HepG2 (cell line): ENCODE data around the gene ACSL5. TPM values are rescaled to one million over a fixed set of nuclear protein-coding genes. Genes with fewer than 3 reads are reported as not detected.
A peak's percentile ranks its signal among the peaks of the same experiment; 100 is the strongest.

ENCODE experiments used
- ATF7 ChIP-seq, 2 experiments: fragments of 450-650 bp in 1 of 2; sonication (generic) in 1 of 2; formaldehyde crosslinking in 1 of 2; IDR thresholded peaks; 2 replicates each; pipeline versions ENCODE4 v1.4.0 to v1.6.1; 2016 to 2020; ENCODE audit warnings: antibody characterized with exemption in 1 of 2, mild to moderate bottlenecking in 1 of 2, missing genetic modification reagents in 1 of 2
- MXD4 ChIP-seq: IDR thresholded peaks from 2 replicates; pipeline ENCODE4 v1.6.1; 2016; ENCODE audit warnings: mild to moderate bottlenecking, missing biosample characterization, missing genetic modification reagents
- RBFOX2 ChIP-seq: fragments of 200-400 bp; formaldehyde crosslinking; IDR thresholded peaks from 2 replicates; pipeline ENCODE4 v1.6.1; 2017; ENCODE audit warnings: low read depth, mild to moderate bottlenecking, low read length
- SMYD3 ChIP-seq: sonication (generic); formaldehyde crosslinking; IDR thresholded peaks from 2 replicates; pipeline ENCODE4 v1.8.1; 2023; ENCODE audit warnings: mild to moderate bottlenecking, missing genetic modification reagents
- SOX13 ChIP-seq, 3 experiments: fragments of 450-650 bp in 1 of 3; sonication (generic) in 1 of 3; formaldehyde crosslinking in 1 of 3; IDR thresholded peaks in 2 of 3; conservative IDR thresholded peaks in 1 of 3; 2 replicates each; pipeline versions ENCODE4 v1.5.0 to v1.6.1; 2016 to 2020; ENCODE audit warnings: antibody characterized with exemption in 1 of 3, mild to moderate bottlenecking in 1 of 3, missing compliant biosample characterization in 1 of 3, missing genetic modification reagents in 1 of 3, moderate library complexity in 1 of 3
- TAF1 ChIP-seq: sonication (generic); formaldehyde crosslinking; IDR thresholded peaks from 2 replicates; pipeline ENCODE4 v1.4.0; 2020; ENCODE audit warnings: missing genetic modification reagents
- ZNF331 ChIP-seq: sonication (generic); formaldehyde crosslinking; IDR thresholded peaks from 2 replicates; pipeline ENCODE4 v1.4.0; 2020; ENCODE audit warnings: missing genetic modification reagents
- ZNF841 ChIP-seq: sonication (generic); formaldehyde crosslinking; IDR thresholded peaks from 2 replicates; pipeline ENCODE4 v1.8.1; 2023; ENCODE audit warnings: missing genetic modification reagents, borderline replicate concordance
- polyA plus RNA-seq, 8 experiments: library from polyadenylated mRNA; depleted of rRNA in 3 of 8; stranded (reverse) in 7 of 8; unstranded in 1 of 8; fragments of >200 nt; fragmentation: Illumina TruSeq in 4 of 8; extraction: Trizol in 4 of 8; gene quantifications; 2 replicates each; pipeline versions ENCODE4 v1.2.1 to v1.2.3, GENCODE V29; 2011 to 2016; ENCODE audit warnings: low read depth in 4 of 8, missing spikeins in 1 of 8, mixed read lengths in 1 of 8; ENCODE audit not compliant: insufficient read depth in 1 of 8
- total RNA-seq, 5 experiments: library from RNA; depleted of rRNA; stranded (reverse); fragments of >200 nt; fragmentation: Illumina TruSeq; extraction: Trizol; gene quantifications; 2 replicates each; pipeline ENCODE4 v1.2.3, GENCODE V29; 2016; ENCODE audit warnings: low read depth in 1 of 5
- TF ChIP-seq, protein P1 (sequence below): sonication (generic); formaldehyde crosslinking; IDR thresholded peaks from 2 replicates; pipeline ENCODE4 v1.4.0; 2020; ENCODE audit warnings: low read depth, mild to moderate bottlenecking, missing genetic modification reagents
- TF ChIP-seq, protein P2 (sequence below): sonication (generic); formaldehyde crosslinking; IDR thresholded peaks from 2 replicates; pipeline ENCODE4 v1.5.0; 2020; ENCODE audit warnings: mild to moderate bottlenecking, missing genetic modification reagents
- TF ChIP-seq, protein P3 (sequence below): sonication (generic); formaldehyde crosslinking; IDR thresholded peaks from 2 replicates; pipeline ENCODE4 v1.5.0; 2020; ENCODE audit warnings: missing genetic modification reagents
- TF ChIP-seq, protein P4 (sequence below): sonication (generic); formaldehyde crosslinking; IDR thresholded peaks from 2 replicates; pipeline ENCODE4 v1.4.0; 2020; ENCODE audit warnings: missing genetic modification reagents, low read depth, mild to moderate bottlenecking, borderline replicate concordance
- TF ChIP-seq, protein P5 (sequence below): sonication (generic); formaldehyde crosslinking; IDR thresholded peaks from 2 replicates; pipeline ENCODE4 v1.4.0; 2020; ENCODE audit warnings: missing genetic modification reagents, borderline replicate concordance

Gene ACSL5
- total and polyA plus RNA-seq, 2 of the 13 experiments (the other 11 are each of a cell fraction or from before 2014, with no cell fraction given): 56.4 to 82.5 TPM

DNA sequence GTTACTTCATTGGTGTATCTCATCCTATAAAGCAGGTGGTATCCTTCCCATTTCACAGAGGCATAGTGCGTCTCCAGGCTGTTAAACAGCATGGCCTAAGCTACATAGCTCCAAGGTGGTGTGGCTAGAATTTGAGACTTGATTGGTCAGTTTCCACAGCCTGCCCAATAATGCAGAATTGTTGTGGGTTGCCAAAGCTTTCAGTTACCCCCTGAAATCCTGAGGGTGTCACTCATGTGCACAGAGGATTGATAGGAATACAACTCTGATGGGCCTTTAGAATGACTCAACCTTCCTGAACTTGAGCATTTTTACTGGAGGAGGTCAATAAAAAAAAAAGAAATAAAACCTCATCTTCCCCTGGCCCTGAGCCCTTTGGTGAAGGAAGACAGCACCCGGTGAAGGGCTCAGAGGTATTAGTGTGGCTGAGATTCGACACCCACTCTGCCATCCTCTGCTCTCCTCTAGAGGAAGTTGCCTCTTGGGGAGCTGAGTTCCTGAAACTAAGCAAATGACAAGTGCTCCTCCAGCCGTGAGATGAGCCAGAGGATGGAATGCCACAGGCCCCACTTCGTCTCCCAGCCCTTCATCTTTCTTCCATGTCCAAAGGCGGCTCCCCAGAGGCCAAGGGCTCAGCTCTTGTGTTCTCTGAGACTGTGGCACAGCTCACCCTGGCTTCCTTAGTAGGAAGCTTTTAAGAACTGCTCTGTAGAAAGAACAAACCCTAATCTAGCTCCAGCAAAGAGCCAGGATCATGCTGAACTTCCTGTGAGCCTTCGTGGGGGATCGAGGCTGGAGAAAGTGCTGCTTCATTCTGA, 1.0 kb downstream of the ACSL5 start (continued):
- TF ChIP-seq RBFOX2 (peak; percentile 63), SMYD3 (no peak), MXD4 (CRISPR knock-in tag) (no peak), ZNF331 (CRISPR knock-in tag) (no peak; the same call in 1 of the 2 replicates), SOX13 (IDR thresholded peaks at IDR 0.05) (no peak), SOX13 (CRISPR knock-in tag; conservative IDR thresholded peaks at IDR 0.05 in 1 of 2, IDR thresholded peaks at IDR 0.05 in 1 of 2) (peak in 1 of 2 experiments; percentile 44; a peak in 1 of 4 replicates), TAF1 (no peak), ATF7 (IDR thresholded peaks at IDR 0.05) (no peak), ATF7 (CRISPR knock-in tag; IDR thresholded peaks at IDR 0.05) (no peak), ZNF841 (CRISPR knock-in tag) (no peak)
- TF ChIP-seq, protein P1, sequence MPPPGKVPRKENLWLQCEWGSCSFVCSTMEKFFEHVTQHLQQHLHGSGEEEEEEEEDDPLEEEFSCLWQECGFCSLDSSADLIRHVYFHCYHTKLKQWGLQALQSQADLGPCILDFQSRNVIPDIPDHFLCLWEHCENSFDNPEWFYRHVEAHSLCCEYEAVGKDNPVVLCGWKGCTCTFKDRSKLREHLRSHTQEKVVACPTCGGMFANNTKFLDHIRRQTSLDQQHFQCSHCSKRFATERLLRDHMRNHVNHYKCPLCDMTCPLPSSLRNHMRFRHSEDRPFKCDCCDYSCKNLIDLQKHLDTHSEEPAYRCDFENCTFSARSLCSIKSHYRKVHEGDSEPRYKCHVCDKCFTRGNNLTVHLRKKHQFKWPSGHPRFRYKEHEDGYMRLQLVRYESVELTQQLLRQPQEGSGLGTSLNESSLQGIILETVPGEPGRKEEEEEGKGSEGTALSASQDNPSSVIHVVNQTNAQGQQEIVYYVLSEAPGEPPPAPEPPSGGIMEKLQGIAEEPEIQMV (CRISPR knock-in tag): no peak
- TF ChIP-seq, protein P2, sequence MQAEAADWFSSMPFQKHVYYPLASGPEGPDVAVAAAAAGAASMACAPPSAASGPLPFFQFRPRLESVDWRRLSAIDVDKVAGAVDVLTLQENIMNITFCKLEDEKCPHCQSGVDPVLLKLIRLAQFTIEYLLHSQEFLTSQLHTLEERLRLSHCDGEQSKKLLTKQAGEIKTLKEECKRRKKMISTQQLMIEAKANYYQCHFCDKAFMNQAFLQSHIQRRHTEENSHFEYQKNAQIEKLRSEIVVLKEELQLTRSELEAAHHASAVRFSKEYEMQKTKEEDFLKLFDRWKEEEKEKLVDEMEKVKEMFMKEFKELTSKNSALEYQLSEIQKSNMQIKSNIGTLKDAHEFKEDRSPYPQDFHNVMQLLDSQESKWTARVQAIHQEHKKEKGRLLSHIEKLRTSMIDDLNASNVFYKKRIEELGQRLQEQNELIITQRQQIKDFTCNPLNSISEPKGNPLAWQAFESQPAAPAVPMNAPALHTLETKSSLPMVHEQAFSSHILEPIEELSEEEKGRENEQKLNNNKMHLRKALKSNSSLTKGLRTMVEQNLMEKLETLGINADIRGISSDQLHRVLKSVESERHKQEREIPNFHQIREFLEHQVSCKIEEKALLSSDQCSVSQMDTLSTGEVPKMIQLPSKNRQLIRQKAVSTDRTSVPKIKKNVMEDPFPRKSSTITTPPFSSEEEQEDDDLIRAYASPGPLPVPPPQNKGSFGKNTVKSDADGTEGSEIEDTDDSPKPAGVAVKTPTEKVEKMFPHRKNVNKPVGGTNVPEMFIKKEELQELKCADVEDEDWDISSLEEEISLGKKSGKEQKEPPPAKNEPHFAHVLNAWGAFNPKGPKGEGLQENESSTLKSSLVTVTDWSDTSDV (CRISPR knock-in tag): no peak
- TF ChIP-seq, protein P3, sequence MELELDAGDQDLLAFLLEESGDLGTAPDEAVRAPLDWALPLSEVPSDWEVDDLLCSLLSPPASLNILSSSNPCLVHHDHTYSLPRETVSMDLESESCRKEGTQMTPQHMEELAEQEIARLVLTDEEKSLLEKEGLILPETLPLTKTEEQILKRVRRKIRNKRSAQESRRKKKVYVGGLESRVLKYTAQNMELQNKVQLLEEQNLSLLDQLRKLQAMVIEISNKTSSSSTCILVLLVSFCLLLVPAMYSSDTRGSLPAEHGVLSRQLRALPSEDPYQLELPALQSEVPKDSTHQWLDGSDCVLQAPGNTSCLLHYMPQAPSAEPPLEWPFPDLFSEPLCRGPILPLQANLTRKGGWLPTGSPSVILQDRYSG (CRISPR knock-in tag): no peak
- TF ChIP-seq, protein P4, sequence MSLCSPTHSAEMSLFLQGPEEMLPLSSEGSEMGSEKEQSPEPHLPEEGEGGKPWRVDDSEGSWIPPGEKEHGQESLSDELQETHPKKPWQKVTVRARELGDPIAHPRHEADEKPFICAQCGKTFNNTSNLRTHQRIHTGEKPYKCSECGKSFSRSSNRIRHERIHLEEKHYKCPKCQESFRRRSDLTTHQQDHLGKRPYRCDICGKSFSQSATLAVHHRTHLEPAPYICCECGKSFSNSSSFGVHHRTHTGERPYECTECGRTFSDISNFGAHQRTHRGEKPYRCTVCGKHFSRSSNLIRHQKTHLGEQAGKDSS (CRISPR knock-in tag): no peak
- TF ChIP-seq, protein P5, sequence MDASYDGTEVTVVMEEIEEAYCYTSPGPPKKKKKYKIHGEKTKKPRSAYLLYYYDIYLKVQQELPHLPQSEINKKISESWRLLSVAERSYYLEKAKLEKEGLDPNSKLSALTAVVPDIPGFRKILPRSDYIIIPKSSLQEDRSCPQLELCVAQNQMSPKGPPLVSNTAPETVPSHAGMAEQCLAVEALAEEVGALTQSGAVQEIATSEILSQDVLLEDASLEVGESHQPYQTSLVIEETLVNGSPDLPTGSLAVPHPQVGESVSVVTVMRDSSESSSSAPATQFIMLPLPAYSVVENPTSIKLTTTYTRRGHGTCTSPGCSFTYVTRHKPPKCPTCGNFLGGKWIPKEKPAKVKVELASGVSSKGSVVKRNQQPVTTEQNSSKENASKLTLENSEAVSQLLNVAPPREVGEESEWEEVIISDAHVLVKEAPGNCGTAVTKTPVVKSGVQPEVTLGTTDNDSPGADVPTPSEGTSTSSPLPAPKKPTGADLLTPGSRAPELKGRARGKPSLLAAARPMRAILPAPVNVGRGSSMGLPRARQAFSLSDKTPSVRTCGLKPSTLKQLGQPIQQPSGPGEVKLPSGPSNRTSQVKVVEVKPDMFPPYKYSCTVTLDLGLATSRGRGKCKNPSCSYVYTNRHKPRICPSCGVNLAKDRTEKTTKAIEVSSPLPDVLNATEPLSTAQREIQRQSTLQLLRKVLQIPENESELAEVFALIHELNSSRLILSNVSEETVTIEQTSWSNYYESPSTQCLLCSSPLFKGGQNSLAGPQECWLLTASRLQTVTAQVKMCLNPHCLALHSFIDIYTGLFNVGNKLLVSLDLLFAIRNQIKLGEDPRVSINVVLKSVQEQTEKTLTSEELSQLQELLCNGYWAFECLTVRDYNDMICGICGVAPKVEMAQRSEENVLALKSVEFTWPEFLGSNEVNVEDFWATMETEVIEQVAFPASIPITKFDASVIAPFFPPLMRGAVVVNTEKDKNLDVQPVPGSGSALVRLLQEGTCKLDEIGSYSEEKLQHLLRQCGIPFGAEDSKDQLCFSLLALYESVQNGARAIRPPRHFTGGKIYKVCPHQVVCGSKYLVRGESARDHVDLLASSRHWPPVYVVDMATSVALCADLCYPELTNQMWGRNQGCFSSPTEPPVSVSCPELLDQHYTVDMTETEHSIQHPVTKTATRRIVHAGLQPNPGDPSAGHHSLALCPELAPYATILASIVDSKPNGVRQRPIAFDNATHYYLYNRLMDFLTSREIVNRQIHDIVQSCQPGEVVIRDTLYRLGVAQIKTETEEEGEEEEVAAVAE (CRISPR knock-in tag): 0 out of 2 replicates have a peak, but pooled peaks have one; percentile 53
